ENCODE measurements around the gene NOX4. TPM values are rescaled to one million over a fixed set of nuclear protein-coding genes. Genes with fewer than 3 reads are reported as not detected.

NOX4 gene
- 3.3 TPM for polyA plus RNA-seq (2013, experiment 1 of 2; ENCODE audit: insufficient read length)
- 3.9 TPM for polyA plus RNA-seq (2013, experiment 2 of 2; ENCODE audit: insufficient read length)

DNA sequence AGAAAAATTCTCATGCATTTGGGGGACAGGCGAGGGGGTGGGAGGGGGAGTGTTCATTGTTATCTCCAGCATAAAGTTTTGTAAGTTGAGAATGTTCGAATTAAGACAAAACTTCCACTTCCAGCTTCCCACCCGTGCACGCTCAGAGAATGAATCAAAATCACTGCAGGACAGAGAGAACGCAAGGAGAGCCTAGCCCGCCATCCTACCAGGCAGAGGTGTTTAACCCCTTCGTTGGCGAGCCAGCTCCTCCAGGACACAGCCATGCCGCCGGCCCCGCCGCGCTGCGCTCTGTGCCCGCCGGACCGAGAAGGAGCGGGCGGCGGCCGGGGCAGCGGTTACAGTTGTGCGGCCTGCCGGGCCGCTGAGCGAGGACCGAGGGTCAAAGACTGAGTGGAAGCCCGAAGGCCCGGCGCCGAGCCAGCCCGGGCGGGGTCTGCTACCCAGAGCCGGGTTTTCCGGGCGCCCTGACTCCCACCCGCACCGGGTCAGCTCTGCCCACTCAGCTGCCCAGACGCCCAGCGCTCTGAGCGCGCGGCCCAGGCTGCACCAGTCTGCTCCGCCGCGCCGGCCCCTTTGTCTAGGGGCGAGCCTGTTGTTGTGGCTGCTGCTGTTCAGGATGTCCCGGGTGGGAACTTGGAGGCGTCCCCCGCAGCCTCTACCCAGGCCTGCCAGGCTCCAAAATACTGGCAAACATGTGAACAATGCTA is at the start of gene NOX4:
NOX4 (minus strand) TSS at position 395 of the 710 bp plus-strand sequence; CDS start at position 266, 129 bp downstream.
- peak; percentile 60 for DNase-seq

- DNase-seq = no peak
Observed at GRCh38 chr11:89540826-89541225, 49.7 kb upstream of the NOX4 start.

DNA sequence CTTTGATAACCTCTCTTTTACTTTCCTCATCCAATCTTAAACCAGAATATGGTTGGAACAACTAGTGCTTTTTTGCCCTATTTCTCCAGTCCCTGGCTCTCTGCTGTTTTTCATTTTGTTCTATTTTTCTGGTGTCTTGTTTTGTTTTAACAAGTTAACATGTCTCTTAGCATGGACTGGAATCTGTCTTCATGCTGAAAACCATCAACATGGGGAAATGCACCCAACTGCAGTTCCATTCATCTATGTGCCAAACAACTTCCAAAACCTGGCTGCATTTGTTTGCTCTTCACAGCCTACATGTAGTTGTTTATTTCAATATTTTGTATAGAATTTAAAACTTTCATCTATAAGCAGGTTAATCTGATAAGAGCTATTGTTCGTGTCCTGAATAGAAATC is 46.8 kb upstream of the NOX4 start:
- DNase-seq = no peak

DNA sequence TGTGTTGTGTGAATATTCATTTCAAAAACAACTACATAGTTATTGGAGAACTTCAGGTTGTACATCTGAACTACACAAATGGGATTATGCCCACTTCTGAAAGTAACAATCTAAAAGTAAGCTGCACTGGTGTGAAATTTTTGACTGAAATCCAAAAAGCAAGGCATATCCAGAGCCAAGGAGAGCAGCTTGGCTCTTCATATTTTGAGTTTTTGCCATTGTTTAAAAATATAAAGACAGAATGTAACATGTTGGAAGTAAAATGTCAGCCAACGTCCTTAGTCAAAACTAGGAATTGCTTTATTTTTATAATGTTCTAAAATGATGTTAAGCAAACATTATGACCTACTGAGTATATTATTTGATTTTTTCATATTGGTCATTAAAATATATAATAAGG is 45.8 kb upstream of the NOX4 start:
- no peak for DNase-seq

DNA sequence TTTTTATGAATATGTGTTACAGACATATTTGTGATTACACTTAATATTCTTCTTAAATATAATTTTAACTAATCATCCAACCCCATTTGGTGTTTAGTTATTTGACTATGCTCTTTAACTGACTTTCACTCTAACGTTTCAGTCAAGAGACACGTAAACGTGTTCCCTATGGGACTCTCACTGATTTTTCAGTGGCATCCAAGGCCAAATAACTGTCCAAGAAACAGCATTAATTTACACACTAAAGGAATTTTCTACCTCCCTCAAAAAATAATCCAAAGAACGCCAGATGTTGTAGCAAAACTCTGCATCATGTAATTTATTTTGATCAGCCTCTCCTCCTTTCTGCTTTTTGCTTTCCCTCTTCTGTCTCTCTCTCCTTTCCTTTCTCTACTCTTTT is 44.0 kb upstream of the NOX4 start:
- DNase-seq = no peak

GRCh38 chr11:89529626-89530380 is 38.6 kb upstream of the NOX4 start:
- DNase-seq = no peak

- DNase-seq = peak; percentile 7
Observed at GRCh38 chr11:89521792-89522191, 30.6 kb upstream of the NOX4 start.

DNA sequence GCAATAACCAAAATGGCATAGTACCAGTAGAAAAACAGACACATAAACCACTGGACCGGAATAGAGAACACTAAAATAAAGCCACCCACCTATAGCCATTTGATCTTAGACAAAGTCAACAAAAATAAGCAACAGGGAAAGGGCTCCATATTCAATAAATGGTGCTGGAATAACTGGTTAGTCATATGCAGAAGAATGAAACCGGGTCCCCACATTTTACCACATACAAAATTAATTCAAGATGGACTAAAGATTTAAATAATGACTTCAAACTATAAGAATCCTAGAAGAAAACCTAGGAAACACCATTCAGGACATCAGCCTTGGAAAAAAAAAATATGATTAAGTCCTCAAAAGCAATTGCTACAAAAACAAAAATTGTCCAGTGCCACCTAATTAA is 30.1 kb upstream of the NOX4 start:
- peak; percentile 70 for DNase-seq

DNA sequence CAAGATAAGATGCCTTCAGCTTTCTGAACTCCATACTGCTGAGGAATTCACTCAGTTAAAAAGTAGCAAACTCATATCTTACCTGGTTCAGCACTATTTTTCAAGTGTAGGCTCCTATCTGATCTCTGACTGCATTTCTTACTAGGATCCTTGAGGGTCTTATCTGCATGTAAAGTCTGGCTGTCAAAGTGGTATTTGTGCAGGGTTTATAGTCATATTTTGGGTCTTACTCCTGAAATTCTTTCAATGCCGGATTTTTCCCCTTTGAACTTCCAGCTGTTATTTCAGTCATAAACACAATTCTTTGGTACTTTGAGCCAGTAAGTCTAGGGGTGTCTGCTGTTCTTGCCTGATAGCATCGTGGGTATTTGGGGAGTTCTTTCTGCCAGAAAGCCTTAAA is 25.3 kb upstream of the NOX4 start:
- no peak for DNase-seq

GRCh38 chr11:89508544-89508943 is 17.4 kb upstream of the NOX4 start:
- DNase-seq = no peak

- no peak for DNase-seq
Observed at GRCh38 chr11:89504270-89504669, 13.1 kb upstream of the NOX4 start.

- DNase-seq = no peak
Observed at GRCh38 chr11:89503422-89503821, 12.2 kb upstream of the NOX4 start.

- DNase-seq = no peak
Observed at GRCh38 chr11:89502301-89502700, 11.1 kb upstream of the NOX4 start.

DNA sequence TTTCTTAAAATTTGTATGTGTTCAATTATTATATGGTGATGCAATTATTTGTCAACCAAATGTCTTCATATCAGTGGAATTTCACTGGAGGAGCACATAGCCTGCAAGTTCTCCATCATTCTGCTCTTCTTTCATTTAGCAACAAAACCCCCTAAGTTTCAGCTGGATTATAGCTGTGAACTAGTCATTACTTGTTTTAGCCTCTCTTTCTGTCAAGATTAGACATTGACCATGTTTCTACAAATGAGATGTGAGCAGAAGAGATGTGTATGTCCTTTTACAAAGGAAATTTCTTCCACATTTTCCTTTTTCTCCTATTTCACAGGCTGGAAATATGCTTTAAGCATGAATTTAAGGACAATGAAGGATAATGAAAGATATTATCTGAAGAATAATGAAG is 9.2 kb upstream of the NOX4 start:
- no peak for DNase-seq

GRCh38 chr11:89498845-89499448 is 7.8 kb upstream of the NOX4 start:
- DNase-seq = no peak

DNA sequence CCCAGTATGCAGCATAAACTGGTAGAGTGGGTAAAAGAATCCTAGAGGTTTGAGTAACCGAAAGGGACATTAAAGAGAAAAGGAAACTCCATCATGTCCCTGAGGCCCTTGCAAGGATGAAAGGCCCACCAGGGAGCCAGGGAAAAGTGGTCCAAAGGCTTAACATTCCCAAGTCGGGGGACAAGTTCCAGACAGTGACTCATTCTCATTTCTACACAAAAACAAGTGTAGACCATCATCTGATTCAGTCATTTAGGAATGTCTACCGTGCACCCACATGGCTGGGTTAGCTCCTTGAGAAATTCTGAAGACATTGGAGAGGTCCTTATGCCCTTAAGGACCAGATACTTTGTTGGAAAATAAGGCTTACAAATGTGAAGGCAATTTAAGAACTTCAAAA is 4.8 kb upstream of the NOX4 start:
- DNase-seq = peak; percentile 98

DNA sequence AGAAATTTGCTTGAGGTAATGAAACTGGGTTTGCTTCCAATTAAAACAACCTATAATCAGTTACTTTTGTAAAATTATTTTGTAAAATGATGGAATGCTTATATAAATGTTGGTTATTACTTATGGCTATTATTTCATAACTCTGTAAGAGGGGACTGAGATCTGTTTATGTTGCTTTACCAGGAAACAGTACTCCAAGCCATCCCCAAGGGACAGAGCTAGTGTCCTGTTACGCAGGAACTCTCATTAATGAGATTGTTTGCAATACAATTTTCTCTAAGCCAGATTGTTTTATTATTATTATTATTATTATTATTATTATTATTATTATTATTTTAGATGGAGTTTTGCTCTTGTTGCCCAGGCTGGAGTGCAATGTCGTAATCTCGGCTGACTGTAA is 2.3 kb upstream of the NOX4 start:
- DNase-seq = peak; percentile 37

DNA sequence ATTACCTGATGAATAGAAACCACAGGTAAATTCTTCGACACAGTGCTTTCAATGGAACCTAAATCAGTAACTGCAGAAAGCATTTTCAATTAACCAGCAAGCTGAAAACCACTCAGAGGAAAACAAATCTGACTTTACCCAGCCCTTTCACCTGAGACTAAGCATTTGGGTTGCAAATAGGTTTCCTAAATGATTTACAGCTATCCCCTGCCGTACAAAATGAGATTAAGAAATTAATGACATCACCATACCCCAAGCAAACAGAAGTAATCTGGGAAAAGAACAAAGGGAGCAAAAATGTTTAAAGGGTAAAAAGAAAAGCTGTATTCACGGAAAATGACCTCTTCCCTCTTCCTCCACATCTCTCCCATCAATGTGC is 584 bp downstream of the NOX4 start:
- DNase-seq = no peak

DNA sequence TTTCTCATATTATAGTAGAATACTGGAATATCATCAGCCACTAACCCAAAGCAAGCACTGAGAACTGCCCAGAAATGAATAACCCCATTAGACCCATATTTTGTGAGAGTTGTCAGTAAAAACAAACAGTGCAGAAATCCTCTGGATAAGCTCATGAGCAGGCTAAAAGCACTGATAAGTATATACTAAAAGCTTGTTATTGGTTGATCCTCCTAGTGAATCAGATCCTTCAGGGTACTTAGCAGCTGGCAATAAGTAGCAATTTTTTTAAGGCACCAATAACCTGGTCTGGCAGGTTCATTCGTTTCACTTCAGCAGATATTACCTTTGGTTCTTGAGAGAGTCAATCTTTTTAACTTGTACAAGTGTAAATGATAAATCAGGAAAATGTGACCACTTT is 1.2 kb downstream of the NOX4 start:
- DNase-seq = no peak

DNA sequence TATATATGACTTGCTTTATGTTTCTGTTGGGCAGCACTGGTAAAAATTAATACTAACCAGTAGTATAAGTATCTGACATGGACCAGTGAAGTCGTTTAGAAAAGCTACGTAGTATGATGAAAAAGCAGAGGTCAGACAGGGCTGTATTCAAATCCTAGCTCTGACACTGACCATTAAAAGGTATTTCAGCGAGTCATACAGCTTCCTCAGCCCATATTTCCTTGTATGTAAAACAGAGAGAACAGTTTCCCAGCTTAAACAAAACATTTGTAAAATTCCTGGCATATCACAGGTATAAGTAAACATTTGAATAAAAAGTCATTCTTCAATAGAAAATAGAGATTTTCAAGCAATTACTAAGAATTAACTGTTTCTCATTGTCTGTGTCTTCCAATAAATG is 4.2 kb downstream of the NOX4 start:
- DNase-seq = peak; percentile 17

- DNase-seq = no peak
Observed at GRCh38 chr11:89484896-89485295, 6.3 kb downstream of the NOX4 start.

DNA sequence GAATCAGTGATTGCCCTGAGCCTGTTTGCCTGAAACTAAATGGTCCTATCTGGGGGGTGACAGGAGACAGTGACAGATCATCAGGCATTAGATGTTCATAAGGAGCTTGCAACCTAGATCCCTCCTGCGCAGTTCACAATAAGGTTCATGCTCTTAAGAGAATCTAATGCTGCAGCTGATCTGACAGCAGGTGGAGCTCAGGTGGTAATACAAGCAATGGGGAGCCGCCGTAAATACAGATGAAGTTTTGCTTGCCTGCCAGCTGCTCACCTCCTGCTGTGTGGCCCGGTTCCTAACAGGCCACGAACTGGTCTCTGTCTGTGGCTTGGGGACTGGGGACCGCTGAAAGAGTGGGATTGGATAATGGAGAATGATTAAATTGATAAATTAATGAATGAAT is 14.0 kb downstream of the NOX4 start:
- DNase-seq = no peak

GRCh38 chr11:89463266-89463780 is 27.9 kb downstream of the NOX4 start:
- DNase-seq = no peak

- peak; percentile 90 for DNase-seq
Observed at GRCh38 chr11:89458716-89459115, 32.5 kb downstream of the NOX4 start.
